WTC11 (cell line): ENCODE data around the gene CHIT1.

Experiments used
- CTCF ChIP-seq: fragments of 200-600 bp; IDR thresholded peaks from 2 replicates; pipeline ENCODE4 v1.8.0; 2022; ENCODE audit warnings: antibody characterized with exemption
- STAT6 ChIP-seq: sonication (generic); formaldehyde crosslinking; conservative IDR thresholded peaks from 2 replicates; pipeline ENCODE4 v1.8.1; 2023; ENCODE audit warnings: mild to moderate bottlenecking, low read depth, missing genetic modification reagents, moderate library complexity
- USF2 ChIP-seq: sonication (generic); formaldehyde crosslinking; IDR thresholded peaks from 2 replicates; pipeline ENCODE4 v1.8.1; 2023; ENCODE audit warnings: mild to moderate bottlenecking, missing genetic modification reagents, moderate library complexity
- ZBTB21 ChIP-seq: sonication (generic); formaldehyde crosslinking; IDR thresholded peaks from 2 replicates; pipeline ENCODE4 v1.8.1; 2023; ENCODE audit warnings: mild to moderate bottlenecking, missing genetic modification reagents, borderline replicate concordance
- ZSCAN18 ChIP-seq: fragments of 250-450 bp; sonication (Bioruptor Pico); IDR thresholded peaks from 2 replicates; pipeline ENCODE4 v2.1.2; 2022; ENCODE audit warnings: mild to moderate bottlenecking, moderate library complexity

GRCh38 chr1:203264052-203264501 lies 34.6 kb upstream of the CHIT1 start:
- TF ChIP-seq ZSCAN18 (CRISPR knock-in tag), result no peak
- no peak for TF ChIP-seq ZBTB21 (CRISPR knock-in tag)
- TF ChIP-seq CTCF, result no peak
- TF ChIP-seq USF2, result no peak
- TF ChIP-seq STAT6 (CRISPR knock-in tag), result no peak
